Measurements from ENCODE around the gene SMARCC1. TPM values are rescaled to one million over a fixed set of nuclear protein-coding genes. Genes with fewer than 3 reads are reported as not detected.

The SMARCC1 gene
- total RNA-seq, 1 donor from 2014 or later = 46.1 TPM

DNA sequence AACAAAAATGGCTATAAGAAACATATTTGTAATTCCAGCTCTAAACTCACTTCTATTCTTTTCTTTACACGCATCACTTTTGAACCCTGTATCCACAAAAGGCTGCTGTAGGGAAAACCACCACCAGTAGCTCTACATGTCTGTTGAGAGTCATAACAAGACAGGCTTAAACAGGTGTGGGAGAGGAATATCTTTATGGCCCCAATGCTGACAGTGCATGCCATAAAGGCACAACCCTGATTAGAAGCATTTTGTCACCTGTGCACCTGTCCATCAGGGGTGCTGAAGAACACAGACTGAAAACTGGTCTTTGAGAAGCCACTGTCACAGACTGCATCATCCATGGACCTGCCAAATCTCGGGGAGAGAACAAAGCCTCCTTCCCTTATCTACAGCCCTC is 191.5 kb downstream of the SMARCC1 start:
- DNase-seq (ENCODE audit: low spot score) = no peak

DNA sequence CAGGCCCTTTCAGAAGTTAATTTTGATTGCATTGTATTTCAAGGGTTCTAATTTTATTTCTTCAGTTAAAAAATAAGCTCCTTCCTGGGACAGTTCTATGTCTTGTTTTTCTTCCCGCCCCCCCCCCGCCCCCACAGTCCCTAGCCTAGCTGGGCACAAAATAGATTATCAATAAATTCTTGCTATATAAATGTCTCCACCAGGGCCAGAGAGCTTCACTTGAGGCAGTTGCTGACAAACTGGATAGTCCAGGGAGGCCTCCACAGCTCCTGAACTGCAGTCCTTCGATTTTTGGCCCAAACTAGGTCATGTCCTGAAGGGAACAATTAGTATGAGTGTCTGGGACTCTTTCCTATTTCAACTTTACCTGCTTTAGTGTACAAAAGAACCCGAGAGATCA is 193.1 kb downstream of the SMARCC1 start:
- DNase-seq (ENCODE audit: low spot score) = no peak

DNA sequence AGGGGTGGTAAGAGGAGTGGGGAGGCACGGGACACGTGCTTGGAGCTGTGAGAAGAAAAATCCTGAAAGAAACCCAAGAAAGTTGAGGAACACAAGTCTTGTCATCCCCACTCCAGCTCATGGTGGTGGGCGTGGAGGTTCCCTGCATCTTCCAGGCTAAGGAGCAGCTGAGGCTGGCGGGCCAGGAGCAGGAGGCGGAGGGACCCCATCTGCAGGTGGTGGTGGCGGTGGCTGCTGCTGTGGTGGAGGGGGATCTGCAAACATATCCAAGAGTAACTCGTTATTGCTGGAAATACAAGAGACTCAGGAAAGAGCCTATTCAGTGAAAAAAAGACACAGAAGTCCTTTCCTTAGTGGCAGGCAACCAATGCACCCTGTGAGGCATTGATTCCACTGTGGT is 193.6 kb downstream of the SMARCC1 start:
- no peak for DNase-seq (ENCODE audit: low spot score)

GRCh38 chr3:47586746-47587145 is 194.9 kb downstream of the SMARCC1 start:
- DNase-seq (ENCODE audit: low spot score) = no peak

GRCh38 chr3:47583320-47584075 is 198.2 kb downstream of the SMARCC1 start:
- DNase-seq (ENCODE audit: low spot score) = no peak

- no peak for DNase-seq (ENCODE audit: low spot score)
These were observed 199.9 kb downstream of the SMARCC1 start for GRCh38 chr3:47581835-47582234.

DNA sequence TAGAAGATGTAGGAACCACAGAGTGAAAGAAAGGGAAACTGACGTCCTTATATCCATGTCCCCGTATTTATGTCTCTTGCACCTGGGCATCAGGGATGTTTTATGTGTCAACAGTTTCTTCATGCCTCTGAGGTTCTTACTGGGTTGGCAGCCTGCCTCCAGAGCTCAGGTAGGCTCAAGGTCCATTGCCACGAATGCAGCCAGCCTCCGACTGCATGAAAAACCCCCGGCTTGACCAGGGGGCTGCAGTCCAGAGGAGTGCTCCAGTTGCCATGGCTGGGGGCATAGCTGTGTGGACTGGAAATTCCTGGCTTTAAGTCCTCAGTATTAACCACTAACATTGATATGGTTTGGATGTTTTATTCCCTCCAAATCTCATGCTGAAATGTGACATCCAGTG is 200.3 kb downstream of the SMARCC1 start:
- DNase-seq (ENCODE audit: low spot score) = peak; percentile 64

GRCh38 chr3:47580481-47580880 is 201.2 kb downstream of the SMARCC1 start:
- DNase-seq (ENCODE audit: low spot score) = peak; percentile 12

- peak; percentile 16 for DNase-seq (ENCODE audit: low spot score)
These were observed 201.8 kb downstream of the SMARCC1 start for GRCh38 chr3:47579875-47580274.

- DNase-seq (ENCODE audit: low spot score) = peak; percentile 84
These were observed 202.7 kb downstream of the SMARCC1 start, which contains the start of gene CSPG5 for GRCh38 chr3:47578691-47579632. Gene CSPG5 (minus strand): TSS chr3:47578865. CDS start chr3:47578693, 172 bp downstream.

DNA sequence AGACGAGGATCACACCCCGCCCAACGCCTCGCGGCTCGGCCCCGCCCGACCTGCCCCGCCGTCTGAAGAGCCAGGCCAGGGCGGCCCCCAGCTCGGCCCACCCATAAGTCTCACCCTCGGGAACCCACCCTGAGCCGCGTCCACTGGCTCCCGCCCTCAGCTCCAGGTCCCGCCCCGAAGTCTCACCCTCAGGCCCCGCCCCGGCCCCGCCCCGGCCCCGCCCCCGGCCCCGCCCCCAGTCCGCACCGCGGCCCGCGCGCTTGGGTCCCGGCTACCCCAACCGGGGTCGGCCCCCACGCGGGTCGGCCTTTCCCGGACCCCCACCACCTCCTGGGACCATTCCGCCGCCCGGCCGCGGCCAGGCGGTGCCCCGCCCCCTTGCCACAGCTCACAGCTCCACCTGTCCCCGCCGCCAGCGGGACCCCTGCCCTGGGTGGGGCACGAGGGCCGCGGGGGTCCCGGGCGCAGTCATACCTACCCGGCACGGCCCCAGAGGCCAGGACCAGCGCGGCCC is 203.5 kb downstream of the SMARCC1 start:
- DNase-seq (ENCODE audit: low spot score) = no peak

- peak; percentile 82 for DNase-seq (ENCODE audit: low spot score)
These were observed 204.0 kb downstream of the SMARCC1 start for GRCh38 chr3:47577583-47578118.

DNA sequence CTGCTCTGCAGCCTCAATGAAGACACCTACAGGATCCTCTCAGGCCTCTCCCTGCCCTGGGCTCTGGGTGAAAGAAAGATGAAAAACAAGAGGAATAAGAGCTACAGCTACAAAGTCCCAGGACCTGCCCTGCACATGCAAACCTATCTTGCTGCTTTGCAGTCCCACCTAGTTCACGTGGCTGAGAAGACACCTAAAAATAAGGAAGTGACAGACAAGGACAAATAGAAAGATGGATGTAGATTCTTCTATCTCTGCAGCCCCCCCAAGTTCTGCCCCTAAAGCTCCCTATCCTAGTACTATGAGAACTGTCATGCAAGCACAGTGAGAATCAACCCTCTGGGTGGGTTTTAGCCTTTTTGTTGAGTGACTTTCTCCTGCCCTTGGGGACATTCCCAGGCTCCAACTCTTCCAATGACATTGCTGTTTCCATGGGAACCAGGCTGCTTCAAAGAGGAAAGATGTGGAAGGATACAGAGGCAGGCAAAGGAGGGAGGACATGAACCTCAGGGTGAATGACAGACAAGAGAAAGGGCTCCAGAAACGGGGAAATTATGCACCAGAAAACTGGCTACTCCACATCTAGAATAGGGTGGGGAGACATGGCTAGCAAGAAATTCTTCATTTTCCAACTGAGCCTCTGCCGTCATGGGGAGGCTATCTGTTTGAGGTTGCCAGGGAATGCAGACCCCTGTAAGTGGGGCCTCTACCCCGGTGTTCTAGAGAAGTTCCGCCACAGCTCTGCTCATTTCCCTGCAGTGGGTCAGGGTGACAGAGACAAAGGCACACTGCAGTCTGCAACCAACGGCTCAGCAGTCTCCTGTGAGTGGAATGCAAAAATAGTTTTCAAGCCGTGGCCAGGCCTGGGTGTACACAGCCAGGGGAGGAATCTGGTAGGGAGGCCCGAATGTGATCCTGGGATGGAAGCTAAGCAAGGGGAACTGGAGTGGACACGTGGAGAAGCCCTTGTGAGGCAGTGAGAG is 208.2 kb downstream of the SMARCC1 start:
- DNase-seq (ENCODE audit: low spot score) = no peak

- DNase-seq (ENCODE audit: low spot score) = no peak
These were observed 210.1 kb downstream of the SMARCC1 start for GRCh38 chr3:47571391-47572175.

DNA sequence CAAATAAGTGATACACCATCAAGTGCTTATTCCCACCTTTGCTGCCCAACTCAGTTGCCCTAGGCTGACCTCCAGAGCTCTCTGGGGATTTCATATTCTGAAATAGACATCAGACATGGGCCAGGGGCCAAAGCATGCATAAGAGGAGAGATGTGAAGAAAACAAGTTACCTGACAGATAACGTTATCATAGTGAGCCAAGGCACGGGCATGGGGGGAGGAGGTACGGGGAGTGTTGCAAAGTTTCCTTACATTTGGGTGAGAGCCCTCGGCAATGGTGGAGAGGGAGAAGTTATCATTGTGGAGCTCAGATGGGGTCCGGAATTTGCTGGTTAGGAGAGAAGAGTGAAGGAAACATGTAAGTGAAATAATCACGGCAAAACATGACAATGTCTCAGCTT is 212.8 kb downstream of the SMARCC1 start:
- DNase-seq (ENCODE audit: low spot score) = peak; percentile 39

- no peak for DNase-seq (ENCODE audit: low spot score)
These were observed 214.5 kb downstream of the SMARCC1 start for GRCh38 chr3:47567149-47567548.

DNA sequence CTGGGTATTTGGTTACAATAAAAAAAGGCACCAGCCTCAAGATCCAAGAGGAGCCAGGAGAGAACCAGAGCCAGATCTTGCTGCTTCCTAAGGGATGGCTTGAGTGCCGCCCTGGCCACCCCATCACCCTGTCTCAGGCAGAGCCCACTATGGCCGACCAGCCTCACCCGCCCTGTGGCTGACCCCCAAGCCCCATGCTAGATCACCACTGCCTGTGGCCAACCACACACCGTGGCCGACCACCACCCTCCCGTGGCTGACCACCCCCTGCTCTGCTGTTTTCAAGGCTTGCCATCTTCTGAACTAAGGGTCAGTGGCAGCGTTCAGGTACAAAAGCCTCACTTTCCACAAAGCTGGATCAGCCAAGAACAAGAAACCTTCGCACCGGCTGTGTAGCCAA is 215.0 kb downstream of the SMARCC1 start:
- DNase-seq (ENCODE audit: low spot score) = no peak

DNA sequence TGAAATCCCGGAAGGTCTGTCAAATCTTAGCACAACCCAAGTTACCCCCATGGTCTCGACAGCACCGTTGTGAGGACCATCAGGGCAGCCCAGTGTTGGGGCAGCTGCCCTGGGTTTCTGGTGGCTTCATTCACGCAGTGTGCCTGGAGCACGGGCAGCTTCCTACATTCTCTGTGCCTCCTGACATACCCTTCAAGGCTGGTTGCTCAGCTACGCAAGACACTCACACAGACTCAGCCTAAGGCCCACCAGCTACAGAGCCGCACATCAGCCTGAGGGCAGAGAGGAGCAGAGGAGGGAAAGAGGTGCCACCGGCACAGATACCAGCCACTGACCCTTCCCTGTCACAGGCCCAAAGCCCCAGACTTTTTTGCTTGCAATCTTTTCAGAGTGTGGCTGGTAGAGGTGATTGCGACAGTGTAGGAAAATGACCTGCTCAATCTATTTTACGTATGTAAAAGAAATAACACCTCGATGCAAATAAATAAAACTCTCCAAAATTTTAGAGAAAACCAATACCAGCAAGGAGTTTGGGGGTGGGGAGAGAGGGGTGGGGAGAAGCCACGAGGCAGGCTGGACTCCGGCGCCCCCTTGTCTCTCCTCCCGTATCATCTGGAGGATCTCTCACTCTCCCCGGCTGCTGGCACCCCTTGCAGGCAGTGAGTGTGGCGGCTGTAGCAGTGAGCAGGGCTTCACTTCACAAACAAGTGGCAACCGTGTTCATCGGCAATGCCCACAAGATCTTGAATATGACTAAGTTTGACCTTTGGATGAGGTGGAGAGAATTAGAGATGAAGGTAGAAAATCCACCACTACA is 215.8 kb downstream of the SMARCC1 start:
- DNase-seq (ENCODE audit: low spot score) = no peak

DNA sequence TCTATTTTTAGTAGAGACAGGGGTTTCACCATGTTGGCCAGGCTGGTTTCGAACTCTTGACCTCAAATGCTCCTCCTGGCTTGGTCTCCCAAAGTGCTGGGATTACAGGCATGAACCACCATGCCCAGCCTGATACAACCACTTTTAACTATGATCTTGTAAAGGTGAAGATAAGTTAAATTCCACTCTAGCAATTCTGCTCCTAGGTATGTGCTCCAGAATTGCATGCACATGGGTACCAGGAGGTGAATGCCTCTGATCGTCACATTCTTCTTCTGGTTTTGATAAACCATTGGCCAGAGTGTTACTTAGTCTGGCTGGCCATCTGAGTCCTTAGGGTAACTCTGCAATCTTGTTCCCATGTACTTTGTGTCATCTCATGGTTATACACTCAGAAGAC is 225.3 kb downstream of the SMARCC1 start:
- no peak for DNase-seq (ENCODE audit: low spot score)
